ENCODE measurements around the gene GPR17. TPM values are rescaled to one million over a fixed set of nuclear protein-coding genes. Genes with fewer than 3 reads are reported as not detected.

GPR17 gene
- total RNA-seq, 1 experiment from 2014 or later = 1.0 TPM

GRCh38 chr2:127665267-127665893 is 19.4 kb downstream of the GPR17 start:
- Histone ChIP-seq H3K9me2 (replicated peaks; ENCODE audit: low read length) (no peaks in the 10 kb centered on the region), H4K20me1 (ENCODE audit: low read length) (no peaks in the 10 kb centered on the region), H3K4me3 (ENCODE audit: low read length) (no peak overlapping the region), H3K4me1 (ENCODE audit: insufficient read depth, low read length) (no peaks in the 10 kb centered on the region), H3F3A (ENCODE audit: low read length, unreplicated experiment) (no peaks in the 10 kb centered on the region), H3K4me2 (ENCODE audit: low read length) (no peak overlapping the region), H3K79me2 (ENCODE audit: low read length) (no peaks in the 10 kb centered on the region), H3K36me3 (ENCODE audit: low read depth, low read length) (no peaks in the 10 kb centered on the region; the same call in 1 of the 2 replicates), H2AFZ (ENCODE audit: low read length) (no peak overlapping the region), H3K27ac (ENCODE audit: low read length) (no peak overlapping the region), H3K27me3 (ENCODE audit: low read length) (no peaks in the 10 kb centered on the region), H3K9ac (ENCODE audit: low read length) (no peak overlapping the region), H3K9me3 (ENCODE audit: low read length) (0 out of 2 replicates have a peak, but pooled peaks cover 5% of the 10 kb centered on the region)
- ChIA-PET CTCF (no interaction called here), POLR2A (ENCODE audit: unreplicated experiment) (no interaction called here)
- no peak for ATAC-seq
- TF ChIP-seq EZH2phosphoT487 (IDR thresholded peaks at IDR 0.05; ENCODE audit: borderline replicate concordance, low read length) = no peak
- no TSS peak for BruUV-seq (replicated peaks)
- intact Hi-C loops (cut with micrococcal nuclease) = no loop called here
- no peak for DNase-seq

GRCh38 chr2:127669056-127669455 is 23.1 kb downstream of the GPR17 start:
- TF ChIP-seq EZH2 (IDR thresholded peaks at IDR 0.05; ENCODE audit: low read length, unreplicated experiment) (no peak), EZH2phosphoT487 (IDR thresholded peaks at IDR 0.05; ENCODE audit: borderline replicate concordance, low read length) (no peak), CTCF (conservative IDR thresholded peaks at IDR 0.05; ENCODE audit: low read depth, low read length) (no peak)
- H4K20me1 ChIP-seq (ENCODE audit: low read length) = no peaks in the 10 kb centered on the region
- ChIA-PET CTCF (no interaction called here), POLR2A (ENCODE audit: unreplicated experiment) (no interaction called here)
- no peaks in the 10 kb centered on the region for H3K79me2 ChIP-seq (ENCODE audit: low read length)
- H3K4me3 ChIP-seq (ENCODE audit: low read length) = no peak overlapping the region
- no peaks in the 10 kb centered on the region for H3K27me3 ChIP-seq (ENCODE audit: low read length)
- DNase-seq (no peak), ATAC-seq (no peak)
- no peak overlapping the region for H3K4me2 ChIP-seq (ENCODE audit: low read length)
- no TSS peak for BruUV-seq (replicated peaks)
- 0 out of 2 replicates have a peak, but pooled peaks cover 5% of the 10 kb centered on the region for H3K9me3 ChIP-seq (ENCODE audit: low read length)
- H2AFZ ChIP-seq (ENCODE audit: low read length) = no peak overlapping the region
- H3K9ac ChIP-seq (ENCODE audit: low read length) = no peak overlapping the region
- intact Hi-C loops (cut with micrococcal nuclease) = no loop called here
- no peaks in the 10 kb centered on the region; the same call in 1 of the 2 replicates for H3K36me3 ChIP-seq (ENCODE audit: low read depth, low read length)
- no peaks in the 10 kb centered on the region for H3F3A ChIP-seq (ENCODE audit: low read length, unreplicated experiment)
- H3K4me1 ChIP-seq (ENCODE audit: insufficient read depth, low read length) = no peaks in the 10 kb centered on the region
- H3K9me2 ChIP-seq (replicated peaks; ENCODE audit: low read length) = no peaks in the 10 kb centered on the region
- H3K27ac ChIP-seq (ENCODE audit: low read length) = no peak overlapping the region

GRCh38 chr2:127670055-127670956 is 24.4 kb downstream of the GPR17 start:
- Histone ChIP-seq H4K20me1 (ENCODE audit: low read length) (no peaks in the 10 kb centered on the region), H2AFZ (ENCODE audit: low read length) (no peak overlapping the region), H3K4me3 (ENCODE audit: low read length) (no peak overlapping the region), H3K4me2 (ENCODE audit: low read length) (no peak overlapping the region), H3K27me3 (ENCODE audit: low read length) (no peaks in the 10 kb centered on the region), H3K9ac (ENCODE audit: low read length) (no peak overlapping the region), H3K9me2 (replicated peaks; ENCODE audit: low read length) (no peaks in the 10 kb centered on the region), H3F3A (ENCODE audit: low read length, unreplicated experiment) (no peaks in the 10 kb centered on the region), H3K36me3 (ENCODE audit: low read depth, low read length) (no peaks in the 10 kb centered on the region; the same call in 1 of the 2 replicates), H3K4me1 (ENCODE audit: insufficient read depth, low read length) (peaks cover 5% of the 10 kb centered on the region; the same call in 1 of the 2 replicates), H3K9me3 (ENCODE audit: low read length) (0 out of 2 replicates have a peak, but pooled peaks cover 5% of the 10 kb centered on the region), H3K27ac (ENCODE audit: low read length) (no peak overlapping the region), H3K79me2 (ENCODE audit: low read length) (no peaks in the 10 kb centered on the region)
- no TSS peak for BruUV-seq (replicated peaks)
- ChIA-PET POLR2A (ENCODE audit: unreplicated experiment) (no interaction called here), CTCF (no interaction called here)
- TF ChIP-seq CTCF (conservative IDR thresholded peaks at IDR 0.05; ENCODE audit: low read depth, low read length) = no peak
- TF ChIP-seq EZH2phosphoT487 (IDR thresholded peaks at IDR 0.05; ENCODE audit: borderline replicate concordance, low read length) = no peak
- TF ChIP-seq EZH2 (IDR thresholded peaks at IDR 0.05; ENCODE audit: low read length, unreplicated experiment) = no peak
- ATAC-seq (no peak), DNase-seq (no peak)
- intact Hi-C loops (cut with micrococcal nuclease) = no loop called here

All from PC-3 (cell line).